Measurements from ENCODE around the gene ANKRD12.

ANKRD12 gene

GRCh38 chr18:9106800-9107584 lies 29.6 kb upstream of the ANKRD12 start:
- DNase-seq, result no peak

GRCh38 chr18:9108911-9109310 lies 27.7 kb upstream of the ANKRD12 start:
- no peak for DNase-seq

DNA sequence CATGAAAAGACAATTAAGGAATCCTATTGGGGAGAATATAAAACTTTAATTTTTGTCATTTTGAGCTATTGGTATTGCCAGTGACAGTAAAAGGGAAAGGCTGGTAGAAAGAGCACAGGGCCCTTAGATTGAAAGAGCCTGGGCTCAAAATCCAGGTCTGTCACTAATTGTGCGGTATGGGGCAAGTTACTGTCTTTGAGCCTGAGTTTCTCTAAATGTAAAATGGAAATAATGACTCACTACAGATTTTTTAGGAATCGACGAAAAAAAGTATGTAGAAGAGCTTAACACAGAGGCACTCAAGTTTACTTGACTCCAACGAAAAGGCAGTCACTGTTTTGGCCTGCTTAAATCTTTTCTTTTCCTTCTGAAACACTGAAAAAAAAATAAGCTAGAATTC lies 27.1 kb upstream of the ANKRD12 start:
- no peak for DNase-seq

GRCh38 chr18:9113468-9114149 lies 23.0 kb upstream of the ANKRD12 start:
- DNase-seq, result no peak

- DNase-seq, result no peak
Measured at GRCh38 chr18:9115984-9116383, 20.6 kb upstream of the ANKRD12 start.

- DNase-seq, result no peak
Measured at GRCh38 chr18:9117980-9118841, 18.4 kb upstream of the ANKRD12 start.

DNA sequence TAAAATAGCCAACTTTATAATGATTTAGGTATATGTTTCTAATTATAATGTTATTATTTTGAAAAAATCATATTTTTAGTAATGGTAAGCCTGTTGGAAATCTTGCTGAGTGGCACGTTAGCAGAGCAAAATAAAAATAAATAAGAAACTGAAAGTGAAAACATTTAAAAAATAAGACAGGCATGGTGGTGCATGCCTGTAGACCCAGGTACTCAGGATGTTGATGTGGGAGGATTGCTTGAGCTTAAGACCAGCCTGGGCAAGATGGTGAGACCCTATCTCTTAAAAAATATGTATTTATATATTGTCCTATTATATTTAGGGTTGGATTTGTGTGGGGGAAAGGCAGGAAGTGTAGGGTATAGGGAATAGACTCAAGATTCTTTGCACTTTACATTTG lies 15.8 kb upstream of the ANKRD12 start:
- DNase-seq, result no peak

- DNase-seq, result no peak
Measured at GRCh38 chr18:9123520-9123919, 13.1 kb upstream of the ANKRD12 start.

GRCh38 chr18:9124824-9125223 lies 11.8 kb upstream of the ANKRD12 start:
- no peak for DNase-seq

GRCh38 chr18:9126337-9126736 lies 10.2 kb upstream of the ANKRD12 start:
- DNase-seq, result no peak

GRCh38 chr18:9130195-9130594 lies 6.4 kb upstream of the ANKRD12 start:
- DNase-seq, result no peak

DNA sequence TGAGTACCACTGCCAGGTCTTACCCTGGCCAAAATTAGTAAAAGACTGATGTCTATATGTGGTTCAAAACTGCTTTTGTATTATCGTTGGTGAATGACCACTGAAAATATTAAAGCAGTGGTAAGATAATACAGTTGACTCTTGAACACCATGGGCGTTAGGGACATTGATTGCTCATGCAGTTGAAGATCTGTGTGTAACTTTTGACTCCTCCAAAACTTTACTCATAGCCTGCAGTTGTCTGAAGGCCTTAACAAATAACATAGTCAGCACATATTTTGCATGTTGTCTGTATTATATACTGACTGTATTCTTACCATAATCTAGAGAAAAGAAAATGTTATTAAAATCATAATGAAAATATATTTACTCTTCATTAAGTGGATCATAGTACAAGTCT lies 5.8 kb upstream of the ANKRD12 start:
- DNase-seq, result no peak

- no peak for DNase-seq
Measured at GRCh38 chr18:9132628-9133027, 4.0 kb upstream of the ANKRD12 start.

DNA sequence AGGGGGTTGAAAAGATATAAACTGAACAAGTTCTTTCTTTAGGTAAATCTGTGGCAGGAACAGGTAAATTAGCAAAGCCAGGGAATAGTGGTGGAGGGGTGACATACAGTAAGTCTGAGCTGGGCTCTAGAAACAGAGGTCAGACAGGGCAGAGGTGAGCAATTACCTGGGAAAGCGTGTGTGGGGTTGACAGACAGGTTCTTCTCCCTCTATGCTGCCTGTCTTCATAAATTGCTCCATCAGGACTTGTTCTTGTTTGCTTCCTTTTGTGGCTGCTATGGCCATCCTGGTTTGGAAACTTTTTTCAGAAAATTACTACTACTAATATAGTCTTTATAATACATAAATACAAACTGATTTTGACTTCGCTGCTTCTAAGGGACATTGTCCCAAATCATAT lies 3.4 kb upstream of the ANKRD12 start:
- no peak for DNase-seq

DNA sequence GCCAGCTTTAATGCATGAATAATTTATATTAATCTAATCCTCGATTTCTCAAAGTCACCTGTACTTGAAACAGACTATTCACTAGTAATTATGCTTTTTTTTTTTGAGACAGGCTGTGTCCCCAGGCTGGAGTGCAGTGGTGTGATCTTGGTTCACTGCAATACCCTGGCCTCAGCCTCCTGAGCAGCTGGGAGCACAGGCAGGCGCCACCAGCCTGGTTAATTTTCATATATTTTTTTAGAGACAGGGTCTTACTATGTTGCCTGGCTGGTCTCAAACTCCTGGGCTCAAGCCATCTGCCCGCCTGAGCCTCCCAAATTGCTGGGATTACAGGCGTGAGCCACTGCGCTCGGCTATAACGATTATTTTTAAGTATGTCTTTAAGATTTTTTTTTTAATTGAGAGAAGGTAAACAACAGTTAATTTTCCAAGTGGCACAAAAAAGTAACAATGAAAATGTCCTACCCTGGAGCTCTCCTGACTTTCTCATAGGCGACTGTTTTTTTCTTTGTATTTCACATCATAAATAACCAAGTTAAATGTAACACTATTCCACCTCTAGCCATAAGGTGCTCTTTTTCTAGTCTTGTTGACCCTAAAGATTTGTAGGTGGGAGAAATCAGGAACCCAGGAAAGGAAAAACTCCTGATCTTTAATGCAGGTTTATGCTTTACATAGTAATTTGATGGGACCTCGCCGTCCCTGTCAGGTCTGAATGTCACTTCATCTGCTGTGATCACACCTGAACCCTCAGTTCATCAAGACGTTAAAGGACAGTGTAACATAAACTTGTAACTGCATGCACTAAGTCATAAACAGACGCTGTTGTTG lies 1.3 kb upstream of the ANKRD12 start:
- no peak for DNase-seq

GRCh38 chr18:9135912-9136314 lies 668 bp upstream of the ANKRD12 start:
- DNase-seq, result no peak

- no peak for DNase-seq
Measured at GRCh38 chr18:9137168-9138066, 836 bp downstream of the ANKRD12 start.

DNA sequence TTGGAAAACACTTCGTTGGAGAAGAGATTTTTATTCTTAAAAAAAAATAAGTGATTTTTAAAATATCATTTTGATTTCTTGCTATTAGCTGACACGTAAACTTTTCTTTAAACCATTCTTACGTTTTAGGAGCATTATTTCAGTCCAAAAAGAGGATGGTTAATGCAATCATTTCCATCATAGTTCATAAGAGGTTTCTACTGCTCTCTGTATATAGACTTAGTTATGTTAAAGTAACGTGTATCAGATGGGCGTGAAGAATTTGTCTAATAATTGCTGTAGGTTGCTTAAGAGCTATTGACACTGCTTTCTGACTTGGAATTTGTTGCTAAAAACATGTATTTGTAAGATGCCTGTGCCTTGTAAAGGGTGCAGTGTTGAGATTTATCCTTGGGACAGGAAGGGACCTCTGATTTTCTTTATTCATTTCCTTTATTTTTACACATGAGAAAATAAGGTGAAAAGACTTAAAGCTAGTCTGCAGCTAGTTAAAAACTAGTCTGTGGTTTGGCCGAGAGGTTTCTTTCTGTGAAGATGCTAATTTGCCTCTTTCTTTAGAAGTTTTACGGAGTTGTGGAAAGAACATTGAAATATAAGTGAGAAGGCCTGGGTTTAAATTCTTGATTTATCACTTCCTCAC lies 2.9 kb downstream of the ANKRD12 start:
- DNase-seq, result no peak

- DNase-seq, result no peak
Measured at GRCh38 chr18:9140381-9140780, 3.8 kb downstream of the ANKRD12 start.

- no peak for DNase-seq
Measured at GRCh38 chr18:9140984-9141383, 4.4 kb downstream of the ANKRD12 start.

GRCh38 chr18:9146224-9146623 lies 9.6 kb downstream of the ANKRD12 start:
- no peak for DNase-seq

All from cortex of kidney (tissue), 1 donor.